Hepatocyte (in vitro differentiated cells): ENCODE results near the gene AAGAB.

Experiments used
- EZH2 ChIP-seq: fragments of 200-600 bp; sonication (generic); IDR thresholded peaks from 2 replicates; pipeline ENCODE4 v1.6.1; 2016; ENCODE audit warnings: antibody characterized with exemption, mild to moderate bottlenecking, borderline replicate concordance
- EZH2phosphoT487 ChIP-seq: fragments of 200-600 bp; sonication (generic); IDR thresholded peaks from one replicate; pipeline ENCODE4 v1.6.1; 2018; ENCODE audit warnings: antibody characterized with exemption, mild to moderate bottlenecking, low read depth, moderate library complexity; ENCODE audit not compliant: unreplicated experiment, severe bottlenecking
- TF ChIP-seq, protein P1 (sequence below): fragments of 200-600 bp; sonication (generic); IDR thresholded peaks from 2 replicates; pipeline ENCODE4 v1.5.1; 2016; ENCODE audit warnings: antibody characterized with exemption, mild to moderate bottlenecking; ENCODE audit not compliant: poor library complexity

DNA sequence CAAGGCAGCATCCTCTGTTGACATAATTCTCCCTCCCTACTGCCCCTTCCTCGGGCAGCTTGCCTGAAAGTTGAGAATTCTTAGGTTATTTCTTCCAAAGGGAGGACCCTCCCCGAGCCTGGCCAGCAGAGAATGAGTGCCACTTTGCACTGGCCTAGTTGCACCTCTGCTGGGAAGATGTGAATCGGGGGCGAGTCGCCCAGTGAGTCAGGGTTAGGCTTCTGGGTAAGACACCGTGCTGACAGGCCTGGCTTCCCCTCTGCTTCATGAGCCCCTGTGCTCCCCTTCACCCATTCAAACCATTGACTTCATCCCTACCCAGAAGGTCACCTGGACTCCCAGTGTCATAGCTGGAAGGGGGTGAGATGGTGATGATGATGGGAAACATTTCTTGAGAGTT, 82.3 kb downstream of the AAGAB start:
- TF ChIP-seq, protein P1, sequence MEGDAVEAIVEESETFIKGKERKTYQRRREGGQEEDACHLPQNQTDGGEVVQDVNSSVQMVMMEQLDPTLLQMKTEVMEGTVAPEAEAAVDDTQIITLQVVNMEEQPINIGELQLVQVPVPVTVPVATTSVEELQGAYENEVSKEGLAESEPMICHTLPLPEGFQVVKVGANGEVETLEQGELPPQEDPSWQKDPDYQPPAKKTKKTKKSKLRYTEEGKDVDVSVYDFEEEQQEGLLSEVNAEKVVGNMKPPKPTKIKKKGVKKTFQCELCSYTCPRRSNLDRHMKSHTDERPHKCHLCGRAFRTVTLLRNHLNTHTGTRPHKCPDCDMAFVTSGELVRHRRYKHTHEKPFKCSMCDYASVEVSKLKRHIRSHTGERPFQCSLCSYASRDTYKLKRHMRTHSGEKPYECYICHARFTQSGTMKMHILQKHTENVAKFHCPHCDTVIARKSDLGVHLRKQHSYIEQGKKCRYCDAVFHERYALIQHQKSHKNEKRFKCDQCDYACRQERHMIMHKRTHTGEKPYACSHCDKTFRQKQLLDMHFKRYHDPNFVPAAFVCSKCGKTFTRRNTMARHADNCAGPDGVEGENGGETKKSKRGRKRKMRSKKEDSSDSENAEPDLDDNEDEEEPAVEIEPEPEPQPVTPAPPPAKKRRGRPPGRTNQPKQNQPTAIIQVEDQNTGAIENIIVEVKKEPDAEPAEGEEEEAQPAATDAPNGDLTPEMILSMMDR, result no peak
- no peak for TF ChIP-seq EZH2
- TF ChIP-seq EZH2phosphoT487, result no peak
